Fibroblast of lung (primary cell): Measurements from ENCODE around the gene COL19A1.

Source experiments
- EZH2 ChIP-seq: IDR thresholded peaks from 2 replicates; pipeline ENCODE4 v1.5.1; 2012; ENCODE audit warnings: low read length, control low read depth, mild to moderate bottlenecking; ENCODE audit errors: missing control alignments
- TF ChIP-seq, protein P1 (sequence below), 2 donors: IDR thresholded peaks in 1 of 2; conservative IDR thresholded peaks in 1 of 2; 1 replicate in 1 of 2; 2 replicates in 1 of 2; pipeline ENCODE4 v1.5.1; 2011 to 2012; ENCODE audit warnings: low read length in 2 of 2, control low read depth in 1 of 2, inconsistent platforms in 1 of 2, low read depth in 1 of 2, mild to moderate bottlenecking in 1 of 2

DNA sequence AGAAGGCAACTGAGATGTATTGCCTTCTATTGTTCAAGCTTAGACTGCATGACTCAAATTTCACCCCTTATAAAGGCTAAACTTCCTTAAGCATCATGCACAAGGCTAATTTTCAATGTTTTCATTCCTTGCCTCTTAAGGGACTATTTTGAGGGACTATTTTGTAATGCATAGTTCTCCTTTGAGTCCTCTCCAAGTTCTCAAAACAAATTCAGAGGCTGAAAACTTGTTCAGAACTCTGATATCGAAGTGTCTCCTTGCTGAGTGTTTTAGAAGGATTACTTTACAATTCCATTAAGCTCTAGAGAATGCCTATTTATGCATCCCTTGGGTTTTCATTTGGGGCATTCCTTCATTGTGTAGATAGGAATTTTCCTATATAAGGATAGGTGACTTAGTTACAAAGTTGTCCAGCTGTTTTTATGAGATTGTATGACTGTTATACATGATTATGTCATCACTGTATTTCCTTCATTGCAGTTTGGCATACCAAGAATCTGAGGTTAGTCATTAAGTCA, 41.7 kb downstream of the COL19A1 start:
- TF ChIP-seq, protein P1, sequence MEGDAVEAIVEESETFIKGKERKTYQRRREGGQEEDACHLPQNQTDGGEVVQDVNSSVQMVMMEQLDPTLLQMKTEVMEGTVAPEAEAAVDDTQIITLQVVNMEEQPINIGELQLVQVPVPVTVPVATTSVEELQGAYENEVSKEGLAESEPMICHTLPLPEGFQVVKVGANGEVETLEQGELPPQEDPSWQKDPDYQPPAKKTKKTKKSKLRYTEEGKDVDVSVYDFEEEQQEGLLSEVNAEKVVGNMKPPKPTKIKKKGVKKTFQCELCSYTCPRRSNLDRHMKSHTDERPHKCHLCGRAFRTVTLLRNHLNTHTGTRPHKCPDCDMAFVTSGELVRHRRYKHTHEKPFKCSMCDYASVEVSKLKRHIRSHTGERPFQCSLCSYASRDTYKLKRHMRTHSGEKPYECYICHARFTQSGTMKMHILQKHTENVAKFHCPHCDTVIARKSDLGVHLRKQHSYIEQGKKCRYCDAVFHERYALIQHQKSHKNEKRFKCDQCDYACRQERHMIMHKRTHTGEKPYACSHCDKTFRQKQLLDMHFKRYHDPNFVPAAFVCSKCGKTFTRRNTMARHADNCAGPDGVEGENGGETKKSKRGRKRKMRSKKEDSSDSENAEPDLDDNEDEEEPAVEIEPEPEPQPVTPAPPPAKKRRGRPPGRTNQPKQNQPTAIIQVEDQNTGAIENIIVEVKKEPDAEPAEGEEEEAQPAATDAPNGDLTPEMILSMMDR (conservative IDR thresholded peaks at IDR 0.05 in 1 of 2, IDR thresholded peaks at IDR 0.05 in 1 of 2; ENCODE audit: low read depth in 1 of 2, low read length in 2 of 2), result no peak
- no peak for TF ChIP-seq EZH2
